HL-60/S4 treated with retinoic acid at 250 ng/mL for 4 days and 3 days (cell line): Measurements from ENCODE around the gene THAP7.

Experiments used
- in situ Hi-C: fragments of 300-500 bp; cut with MboI; formaldehyde crosslinking; loops from 2 replicates; pipeline ENCODE4 v1.7.0; 2022; ENCODE audit warnings: low sequenced_read_pairs

THAP7 gene

GRCh38 chr22:20952544-20953341, 49.2 kb downstream of the THAP7 start:
- in situ Hi-C loops: no loop called here

- in situ Hi-C loops: no loop called here
Observed at GRCh38 chr22:20951932-20952380, 50.0 kb downstream of the THAP7 start.

GRCh38 chr22:20951151-20951931, 50.6 kb downstream of the THAP7 start:
- in situ Hi-C loops: no loop called here

- in situ Hi-C loops: no loop called here
Observed at GRCh38 chr22:20949698-20950183, 52.2 kb downstream of the THAP7 start.
